Embryonic facial prominence (tissue), 1 donor: ENCODE results near the gene GATAD2B.
"Not testable (repeated sequence)": the region's sequence is repeated elsewhere in the genome, so short reads cannot be mapped to it uniquely, and the experiment has no call there.

ENCODE experiments used
- DNase-seq: peaks from one replicate; pipeline ENCODE4 v3.0.0-alpha.2; 2016; ENCODE audit errors: extremely low spot score

The GATAD2B gene

GRCh38 chr1:153929981-153930948, 7.5 kb upstream of the GATAD2B start:
- no peak for DNase-seq

- no peak for DNase-seq
Measured at GRCh38 chr1:153929426-153929825, 6.7 kb upstream of the GATAD2B start.

GRCh38 chr1:153928791-153929341, 6.1 kb upstream of the GATAD2B start:
- no peak for DNase-seq

- no peak for DNase-seq
Measured at GRCh38 chr1:153928245-153928644, 5.5 kb upstream of the GATAD2B start.

- DNase-seq: no peak
Measured at GRCh38 chr1:153926405-153926804, 3.6 kb upstream of the GATAD2B start.

- peak; percentile 30 for DNase-seq
Measured at GRCh38 chr1:153922076-153922971, 448 bp downstream of the GATAD2B start.

- no peak for DNase-seq
Measured at GRCh38 chr1:153921803-153922075, 1.0 kb downstream of the GATAD2B start.

- DNase-seq: no peak
Measured at GRCh38 chr1:153921080-153921802, 1.5 kb downstream of the GATAD2B start.

- DNase-seq: no peak
Measured at GRCh38 chr1:153919876-153920852, 2.6 kb downstream of the GATAD2B start.

- no peak for DNase-seq
Measured at GRCh38 chr1:153916297-153916696, 6.5 kb downstream of the GATAD2B start.

GRCh38 chr1:153912349-153912748, 10.4 kb downstream of the GATAD2B start:
- DNase-seq: no peak

GRCh38 chr1:153910560-153910959, 12.2 kb downstream of the GATAD2B start:
- DNase-seq: not testable (repeated sequence)

- no peak for DNase-seq
Measured at GRCh38 chr1:153908071-153908470, 14.7 kb downstream of the GATAD2B start.

- DNase-seq: no peak
Measured at GRCh38 chr1:153907134-153907533, 15.6 kb downstream of the GATAD2B start.

GRCh38 chr1:153906396-153906795, 16.4 kb downstream of the GATAD2B start:
- no peak for DNase-seq

GRCh38 chr1:153905908-153906307, 16.9 kb downstream of the GATAD2B start:
- DNase-seq: not testable (repeated sequence)

- no peak for DNase-seq
Measured at GRCh38 chr1:153903841-153904455, 18.8 kb downstream of the GATAD2B start.

GRCh38 chr1:153899509-153899908, 23.3 kb downstream of the GATAD2B start:
- DNase-seq: no peak

- not testable (repeated sequence) for DNase-seq
Measured at GRCh38 chr1:153895866-153896265, 26.9 kb downstream of the GATAD2B start.

- not testable (repeated sequence) for DNase-seq
Measured at GRCh38 chr1:153891042-153891441, 31.7 kb downstream of the GATAD2B start.
